EH (cell line): ENCODE data around the gene MSLN.

Experiments used
- DNase-seq: peaks from one replicate; pipeline ENCODE4 v3.0.0-alpha.2; 2015; ENCODE audit warnings: low read depth

Gene MSLN

DNA sequence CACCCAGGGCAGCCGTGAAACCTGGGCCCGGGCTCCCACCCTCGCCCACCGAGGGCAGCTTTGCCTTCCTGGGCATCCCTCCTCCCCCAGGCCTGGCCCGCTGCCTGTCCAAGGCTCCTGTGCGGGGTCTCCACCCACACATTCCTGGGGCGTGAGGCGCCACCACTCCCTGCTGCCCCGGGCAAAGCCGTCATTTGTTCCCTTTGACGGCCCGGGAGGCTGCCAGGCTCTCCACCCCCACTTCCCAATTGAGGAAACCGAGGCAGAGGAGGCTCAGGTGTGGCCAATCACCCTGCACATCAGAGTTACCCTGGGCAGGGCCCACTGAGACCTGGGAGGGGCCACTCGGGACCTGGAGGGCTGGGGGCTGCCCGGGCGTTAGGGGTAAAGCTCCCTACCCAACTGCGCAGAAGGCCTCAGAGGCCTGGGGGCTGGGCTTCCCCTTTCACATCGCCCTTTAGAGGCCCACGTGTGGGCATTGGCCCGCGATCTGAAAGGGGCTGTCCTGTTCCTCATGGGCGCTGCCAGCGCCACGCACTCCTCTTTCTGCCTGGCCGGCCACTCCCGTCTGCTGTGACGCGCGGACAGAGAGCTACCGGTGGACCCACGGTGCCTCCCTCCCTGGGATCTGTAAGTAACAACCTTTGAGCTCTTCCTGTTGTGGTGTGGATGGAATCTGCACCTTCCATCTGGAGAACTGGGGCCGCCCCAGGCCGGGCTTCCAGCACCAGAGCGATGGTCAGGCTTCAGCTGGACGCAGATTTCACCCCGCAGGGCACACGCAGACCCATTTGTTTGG lies at the start of gene MSLN:
TSS of gene MSLN (plus strand) at position 190 of the 799 bp plus-strand sequence. CDS start 1,947 bp downstream, outside the sequence.
- peak; percentile 51 for DNase-seq

- no peak for DNase-seq
Observed at GRCh38 chr16:711084-711483, 49.5 kb upstream of the MSLN start.

DNA sequence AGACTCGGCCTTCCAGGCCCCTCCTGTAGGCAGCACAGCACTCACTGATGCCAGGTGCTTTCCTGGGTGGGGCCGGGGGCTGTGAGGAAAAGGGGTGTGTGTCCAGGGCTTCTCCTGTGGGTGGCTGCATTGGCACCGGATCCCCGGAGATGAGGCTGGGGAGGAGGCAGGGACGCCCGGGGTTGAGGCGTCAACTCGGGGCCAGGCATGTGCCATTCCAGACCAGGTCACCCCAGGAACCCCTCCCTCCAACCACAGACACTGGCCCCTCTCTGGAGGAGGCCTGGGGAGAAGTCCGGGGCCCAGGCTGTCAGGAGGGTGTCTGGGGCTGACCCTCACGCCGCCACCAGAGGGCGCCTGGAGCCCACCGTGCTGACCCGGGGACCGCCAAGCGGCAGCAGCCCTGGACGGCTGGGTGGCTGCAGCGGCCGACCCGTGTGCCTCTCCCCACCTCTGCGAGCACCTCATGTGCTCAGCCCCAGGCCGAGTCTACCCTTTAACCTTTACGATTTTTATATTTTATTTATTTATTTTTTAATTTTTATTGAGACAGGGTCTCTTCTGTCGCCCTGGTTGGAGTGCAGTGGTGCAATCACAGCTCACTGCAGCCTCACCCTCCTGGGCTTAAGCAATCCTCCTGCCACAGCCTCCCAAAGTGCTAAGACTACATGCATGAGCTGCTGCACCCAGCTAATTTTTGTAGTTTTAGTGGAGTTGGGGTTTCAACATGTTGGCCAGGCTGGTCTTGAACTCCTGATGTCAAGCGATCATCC lies 48.8 kb upstream of the MSLN start:
- peak; percentile 73 for DNase-seq

DNA sequence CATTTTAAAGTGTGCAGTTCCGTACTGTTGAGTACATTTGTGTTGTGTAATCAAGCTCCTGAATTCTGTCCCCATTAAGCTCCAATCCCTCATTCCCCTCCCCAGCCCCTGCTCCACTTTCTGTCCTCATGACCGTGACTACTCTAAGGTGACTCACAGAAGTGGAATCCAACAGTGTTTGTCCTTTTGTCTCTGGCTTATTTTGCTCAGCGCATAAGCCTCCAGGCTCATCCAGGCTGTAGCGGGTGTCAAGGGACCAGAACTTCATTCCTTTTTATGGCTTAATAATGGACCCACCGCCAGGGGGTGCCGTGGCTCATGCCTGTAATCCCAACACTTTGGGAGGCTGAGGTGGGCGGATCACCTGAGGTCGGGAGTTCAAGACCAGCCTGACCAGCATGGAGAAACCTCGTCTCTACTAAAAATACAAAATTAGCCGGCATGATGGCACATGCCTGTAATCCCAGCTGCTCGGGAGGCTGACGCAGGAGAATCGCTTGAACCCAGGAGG lies 47.7 kb upstream of the MSLN start:
- peak; percentile 99 for DNase-seq

DNA sequence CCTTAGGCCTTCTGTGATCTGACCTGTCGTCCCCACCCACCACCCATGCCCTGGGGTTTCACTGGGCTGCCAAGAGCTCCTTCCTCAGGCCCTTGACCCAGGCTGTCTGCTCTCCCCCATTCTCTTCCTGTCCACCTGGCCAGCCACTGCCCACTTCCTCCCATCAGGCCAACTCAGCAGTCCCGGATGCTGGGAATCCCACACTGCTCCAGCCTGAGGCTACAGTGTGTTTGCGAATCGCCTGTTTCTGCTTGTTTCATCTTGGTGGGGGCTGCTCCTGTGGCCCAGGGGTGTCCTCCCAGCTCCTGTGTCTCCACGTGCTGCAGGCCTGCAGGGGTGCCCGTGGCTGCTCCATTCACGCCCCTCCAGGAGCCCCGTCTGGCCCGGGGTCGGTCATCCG lies 46.5 kb upstream of the MSLN start:
- DNase-seq, result peak; percentile 55

- DNase-seq, result peak; percentile 91
Observed at GRCh38 chr16:714558-715476, 45.7 kb upstream of the MSLN start, which contains the start of gene METRN. Gene METRN (plus strand): TSS chr16:715118. CDS start chr16:715290, 172 bp downstream.

DNA sequence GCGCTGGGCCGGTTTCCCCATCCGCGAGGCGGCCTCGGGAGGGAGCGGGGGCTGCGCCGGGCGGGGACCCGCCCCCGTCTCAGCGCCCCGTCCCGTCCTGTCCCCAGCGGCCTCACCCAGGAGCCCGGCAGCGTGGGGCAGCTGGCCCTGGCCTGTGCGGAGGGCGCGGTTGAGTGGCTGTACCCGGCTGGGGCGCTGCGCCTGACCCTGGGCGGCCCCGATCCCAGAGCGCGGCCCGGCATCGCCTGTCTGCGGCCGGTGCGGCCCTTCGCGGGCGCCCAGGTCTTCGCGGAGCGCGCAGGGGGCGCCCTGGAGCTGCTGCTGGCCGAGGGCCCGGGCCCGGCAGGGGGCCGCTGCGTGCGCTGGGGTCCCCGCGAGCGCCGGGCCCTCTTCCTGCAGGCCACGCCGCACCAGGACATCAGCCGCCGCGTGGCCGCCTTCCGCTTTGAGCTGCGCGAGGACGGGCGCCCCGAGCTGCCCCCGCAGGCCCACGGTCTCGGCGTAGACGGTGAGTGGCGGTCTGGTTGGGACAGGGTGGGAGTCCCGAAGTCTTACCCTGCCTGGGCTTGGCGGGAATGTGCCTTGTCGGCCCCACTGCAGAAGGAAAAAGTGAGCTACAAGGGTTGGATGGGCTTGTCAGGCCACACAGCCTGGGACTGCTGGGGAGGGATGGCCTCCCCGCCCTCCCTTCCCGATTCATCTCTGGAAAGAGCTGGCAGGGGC lies 44.9 kb upstream of the MSLN start:
- peak; percentile 43 for DNase-seq

DNA sequence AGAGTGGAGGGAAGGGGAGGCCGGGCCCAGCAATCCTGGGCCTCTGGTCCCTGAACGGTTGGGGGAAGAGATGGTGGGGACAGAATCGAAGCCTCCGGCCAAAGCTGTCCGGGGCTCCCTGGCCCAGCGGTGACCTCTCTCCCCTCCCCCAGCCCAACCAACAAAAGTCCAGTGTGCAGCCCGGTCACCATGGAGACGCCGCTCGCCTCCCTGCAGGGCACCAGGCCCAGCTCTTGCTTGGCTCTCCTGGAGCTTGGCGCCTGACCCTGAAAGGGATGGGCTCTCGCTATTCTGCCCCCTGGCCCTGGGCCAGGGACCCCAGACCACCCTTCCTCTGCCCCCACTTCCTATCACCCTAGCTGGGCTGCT lies 44.4 kb upstream of the MSLN start:
- DNase-seq, result peak; percentile 75

- no peak for DNase-seq
Observed at GRCh38 chr16:716768-717325, 43.7 kb upstream of the MSLN start.

- DNase-seq, result no peak
Observed at GRCh38 chr16:717450-718245, 42.9 kb upstream of the MSLN start.

DNA sequence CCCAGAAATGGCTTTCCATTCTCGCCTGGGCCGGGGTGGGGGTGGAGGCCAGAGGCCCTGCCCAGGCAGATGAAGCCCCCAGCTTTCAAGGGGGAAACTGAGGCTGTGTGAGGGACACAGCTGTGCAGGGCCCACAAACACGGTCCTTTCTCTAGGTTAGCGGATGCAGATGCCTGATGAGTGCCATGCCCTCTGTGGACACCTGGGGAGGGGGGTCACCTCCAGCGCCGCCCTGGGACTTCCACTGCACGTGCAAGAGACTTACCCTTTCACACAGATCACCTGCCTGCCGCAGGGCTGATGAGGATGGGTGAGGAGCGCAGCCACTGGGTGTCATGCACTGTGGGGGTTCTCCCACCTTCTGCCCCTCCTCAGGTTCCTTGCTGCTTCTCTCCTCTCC lies 42.1 kb upstream of the MSLN start:
- DNase-seq, result no peak

- no peak for DNase-seq
Observed at GRCh38 chr16:718922-719321, 41.6 kb upstream of the MSLN start.

DNA sequence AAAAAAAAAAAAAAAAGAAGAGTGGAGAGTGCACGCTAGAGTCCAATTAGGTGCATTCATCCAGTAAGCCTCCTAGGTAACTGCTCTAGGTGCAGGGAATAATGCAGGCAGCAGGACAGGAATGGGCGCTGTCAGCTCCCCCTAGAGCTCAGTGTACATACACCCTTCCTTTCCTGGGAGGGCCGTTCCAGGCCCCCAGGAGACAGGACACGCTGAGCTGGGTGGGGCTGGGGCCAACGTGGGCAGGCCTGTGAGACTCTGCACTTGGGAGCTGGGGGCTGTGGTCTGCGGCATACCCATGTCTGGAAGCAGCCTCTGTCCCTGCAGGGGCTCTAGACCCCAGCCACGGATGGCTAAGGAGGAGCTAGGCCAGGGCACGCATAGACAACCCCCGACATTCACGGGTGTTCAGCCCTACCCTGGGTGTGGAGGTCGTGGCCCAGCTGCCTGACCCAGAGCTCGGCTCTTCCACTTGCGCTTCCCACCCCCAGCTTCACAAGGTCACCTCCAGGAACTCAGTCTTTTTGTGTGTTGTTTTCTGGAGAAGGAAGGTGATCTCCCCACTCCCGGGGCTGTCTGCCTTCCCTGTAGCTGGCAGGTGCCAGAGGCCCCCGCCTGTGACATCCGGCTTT lies 40.6 kb upstream of the MSLN start:
- DNase-seq, result peak; percentile 33

GRCh38 chr16:720447-720989 lies 40.0 kb upstream of the MSLN start:
- DNase-seq, result peak; percentile 86

GRCh38 chr16:720990-721764 lies 39.4 kb upstream of the MSLN start, which contains the start of gene ANTKMT:
Gene ANTKMT (plus strand): TSS chr16:721146. CDS start chr16:721275, 129 bp downstream.
- peak; percentile 80 for DNase-seq

GRCh38 chr16:721765-722540 lies 38.6 kb upstream of the MSLN start:
- DNase-seq, result no peak

GRCh38 chr16:722835-723633 lies 37.5 kb upstream of the MSLN start:
- DNase-seq, result no peak
